ENCODE measurements around the gene PAK3. TPM values are rescaled to one million over a fixed set of nuclear protein-coding genes. Genes with fewer than 3 reads are reported as not detected.

The PAK3 gene
- total and polyA plus RNA-seq, 2 of the 4 experiments (the other 2 are of a cell fraction): 0.22 to 0.36 TPM

GRCh38 chrX:111268506-111268905 lies 172.5 kb downstream of the PAK3 start:
- H2AK5ac ChIP-seq (ENCODE audit: low read depth, low read length): no peak overlapping the region
- BruUV-seq (replicated peaks): no TSS peak
- no peak overlapping the region for H2AFZ ChIP-seq (replicated peaks; ENCODE audit: low read length, poor library complexity)
- H4K5ac ChIP-seq (ENCODE audit: low read depth, low read length): no peak overlapping the region
- no peak overlapping the region for H3K14ac ChIP-seq (replicated peaks; ENCODE audit: low read depth, low read length)
- H3K27me3 ChIP-seq (ENCODE audit: control insufficient read depth, insufficient read depth, low read length): peaks cover 11% of the 10 kb centered on the region
- H3K9me1 ChIP-seq (ENCODE audit: insufficient read depth, low read length): no peaks in the 10 kb centered on the region
- ChIA-PET CTCF (no interaction called here), POLR2A (ENCODE audit: unreplicated experiment) (no interaction called here)
- no peak overlapping the region for H3K9ac ChIP-seq (ENCODE audit: low read depth, low read length)
- no peak overlapping the region for H3K27ac ChIP-seq (ENCODE audit: insufficient read depth, low read length)
- H4K8ac ChIP-seq (ENCODE audit: low read depth in 2 of 2, low read length in 2 of 2): no peak overlapping the region
- no peak overlapping the region for H2BK5ac ChIP-seq (ENCODE audit: low read depth, low read length, poor library complexity, severe bottlenecking)
- H3K4me2 ChIP-seq (ENCODE audit: low read depth, low read length): no peak overlapping the region
- dilution Hi-C loops (cut with HindIII; ENCODE audit: low sequenced_read_pairs, unreplicated experiment) (no loop called here), in situ Hi-C loops (cut with MboI; ENCODE audit: low sequenced_read_pairs) (no loop called here), intact Hi-C loops (cut with micrococcal nuclease) (no loop called here)
- ATAC-seq (ENCODE audit: low read depth) (no peak), DNase-seq (no peak)
- H2AK9ac ChIP-seq (replicated peaks; ENCODE audit: low read depth, low read length, poor library complexity): no peak overlapping the region
- no peak overlapping the region for H2BK15ac ChIP-seq (ENCODE audit: low read depth, low read length)
- no peaks in the 10 kb centered on the region for H4K20me1 ChIP-seq (ENCODE audit: insufficient read depth, low read length)
- no peaks in the 10 kb centered on the region for H3K9me3 ChIP-seq (ENCODE audit: control insufficient read depth, insufficient read depth, low read length)
- H4K91ac ChIP-seq (ENCODE audit: insufficient read depth, low read depth, low read length): no peak overlapping the region
- no peak overlapping the region for H3K18ac ChIP-seq (ENCODE audit: low read depth, low read length)
- no peaks in the 10 kb centered on the region for H3K4me1 ChIP-seq (ENCODE audit: control insufficient read depth, insufficient read depth, low read length)
- TF ChIP-seq CHD1 (IDR thresholded peaks at IDR 0.05; ENCODE audit: low read depth, low read length): no peak
- no peak for TF ChIP-seq MAZ (IDR thresholded peaks at IDR 0.05; ENCODE audit: borderline replicate concordance, low read depth, low read length)
- no peak for TF ChIP-seq SMC3 (IDR thresholded peaks at IDR 0.05; ENCODE audit: low read depth, low read length)
- TF ChIP-seq RCOR1 (IDR thresholded peaks at IDR 0.05; ENCODE audit: insufficient replicate concordance, low read length): no peak
- TF ChIP-seq, protein P1, sequence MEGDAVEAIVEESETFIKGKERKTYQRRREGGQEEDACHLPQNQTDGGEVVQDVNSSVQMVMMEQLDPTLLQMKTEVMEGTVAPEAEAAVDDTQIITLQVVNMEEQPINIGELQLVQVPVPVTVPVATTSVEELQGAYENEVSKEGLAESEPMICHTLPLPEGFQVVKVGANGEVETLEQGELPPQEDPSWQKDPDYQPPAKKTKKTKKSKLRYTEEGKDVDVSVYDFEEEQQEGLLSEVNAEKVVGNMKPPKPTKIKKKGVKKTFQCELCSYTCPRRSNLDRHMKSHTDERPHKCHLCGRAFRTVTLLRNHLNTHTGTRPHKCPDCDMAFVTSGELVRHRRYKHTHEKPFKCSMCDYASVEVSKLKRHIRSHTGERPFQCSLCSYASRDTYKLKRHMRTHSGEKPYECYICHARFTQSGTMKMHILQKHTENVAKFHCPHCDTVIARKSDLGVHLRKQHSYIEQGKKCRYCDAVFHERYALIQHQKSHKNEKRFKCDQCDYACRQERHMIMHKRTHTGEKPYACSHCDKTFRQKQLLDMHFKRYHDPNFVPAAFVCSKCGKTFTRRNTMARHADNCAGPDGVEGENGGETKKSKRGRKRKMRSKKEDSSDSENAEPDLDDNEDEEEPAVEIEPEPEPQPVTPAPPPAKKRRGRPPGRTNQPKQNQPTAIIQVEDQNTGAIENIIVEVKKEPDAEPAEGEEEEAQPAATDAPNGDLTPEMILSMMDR (conservative IDR thresholded peaks at IDR 0.05; ENCODE audit: low read depth, low read length): no peak
- no peak for TF ChIP-seq RAD21 (IDR thresholded peaks at IDR 0.05; ENCODE audit: low read length)
- no peak for TF ChIP-seq BHLHE40 (IDR thresholded peaks at IDR 0.05; ENCODE audit: low read depth, low read length)
- no peak for TF ChIP-seq POLR2A (IDR thresholded peaks at IDR 0.05; ENCODE audit: low read depth, low read length)
- no peak for TF ChIP-seq FOS (IDR thresholded peaks at IDR 0.05; ENCODE audit: low read depth, low read length)
- no peak for TF ChIP-seq RFX5 (IDR thresholded peaks at IDR 0.05; ENCODE audit: low read depth, low read length)
- no peak for TF ChIP-seq MXI1 (IDR thresholded peaks at IDR 0.05; ENCODE audit: borderline replicate concordance, low read depth, low read length)
- no peak for TF ChIP-seq NFE2L2 (IDR thresholded peaks at IDR 0.05; ENCODE audit: low read depth, low read length)
- no peak for TF ChIP-seq CEBPB (IDR thresholded peaks at IDR 0.05; ENCODE audit: low read depth, low read length)
- no peak for TF ChIP-seq MAFK (IDR thresholded peaks at IDR 0.05; ENCODE audit: low read depth, low read length)
- TF ChIP-seq ELK1 (IDR thresholded peaks at IDR 0.05; ENCODE audit: borderline replicate concordance, low read depth, low read length): no peak
- TF ChIP-seq, protein P2, sequence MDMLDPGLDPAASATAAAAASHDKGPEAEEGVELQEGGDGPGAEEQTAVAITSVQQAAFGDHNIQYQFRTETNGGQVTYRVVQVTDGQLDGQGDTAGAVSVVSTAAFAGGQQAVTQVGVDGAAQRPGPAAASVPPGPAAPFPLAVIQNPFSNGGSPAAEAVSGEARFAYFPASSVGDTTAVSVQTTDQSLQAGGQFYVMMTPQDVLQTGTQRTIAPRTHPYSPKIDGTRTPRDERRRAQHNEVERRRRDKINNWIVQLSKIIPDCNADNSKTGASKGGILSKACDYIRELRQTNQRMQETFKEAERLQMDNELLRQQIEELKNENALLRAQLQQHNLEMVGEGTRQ (IDR thresholded peaks at IDR 0.05; ENCODE audit: low read depth, low read length): no peak
- no peak overlapping the region for H2BK120ac ChIP-seq (ENCODE audit: low read depth, low read length)
- H3K4me3 ChIP-seq (ENCODE audit: insufficient read depth, low read depth, low read length): no peak overlapping the region
- no peaks in the 10 kb centered on the region for H3K79me1 ChIP-seq (ENCODE audit: low read depth in 1 of 2, low read length in 2 of 2)
- H3K4ac ChIP-seq (ENCODE audit: low read depth, low read length): no peak overlapping the region
- no CpG with 5 or more reads among the region's 2 CpGs for WGBS, 2 experiments (ENCODE audit: extremely low coverage in 2 of 2, insufficient read length in 1 of 2)
- H3K23ac ChIP-seq (ENCODE audit: low read depth, low read length): no peak overlapping the region
- no peak overlapping the region for H3K56ac ChIP-seq (ENCODE audit: extremely low read depth, insufficient read depth, low read length)
- H3K36me3 ChIP-seq (ENCODE audit: control insufficient read depth, insufficient read depth, low read length): no peaks in the 10 kb centered on the region
- H2BK20ac ChIP-seq (ENCODE audit: low read depth, low read length): no peak overlapping the region
